Activated CD4-positive, alpha-beta T cell treated with anti-CD3 and anti-CD28 coated beads, Interleukin-2, amount 50 U/mL, for 48 hours (primary cell): Measurements from ENCODE around the gene CAPS2.

Experiments
- DNase-seq, 2 experiments: peaks; one replicate each; pipeline ENCODE4 v3.0.0-alpha.2; 2020

Gene CAPS2

GRCh38 chr12:75302781-75303180 lies 27.3 kb downstream of the CAPS2 start:
- DNase-seq = no peak

GRCh38 chr12:75302225-75302624 lies 27.9 kb downstream of the CAPS2 start:
- DNase-seq = no peak

DNA sequence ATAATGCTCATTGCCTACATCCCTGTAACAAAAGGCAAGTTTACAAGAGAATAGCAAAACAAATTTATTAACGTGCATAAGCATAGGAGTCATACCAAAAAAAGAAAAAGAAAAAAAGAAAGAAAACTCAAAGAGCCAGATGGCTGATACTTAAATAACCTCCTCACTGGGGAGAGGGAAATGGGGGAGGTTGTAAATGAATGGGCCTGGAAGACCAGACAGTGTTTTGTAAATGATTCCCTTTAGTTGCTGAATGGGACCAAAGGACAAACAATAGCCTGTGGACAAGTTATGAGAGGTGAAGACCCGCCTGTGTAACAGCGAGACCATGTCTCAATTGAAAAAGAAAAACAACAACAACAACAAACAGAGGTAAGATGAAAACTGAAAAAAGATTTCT lies 35.3 kb downstream of the CAPS2 start:
- DNase-seq = no peak

DNA sequence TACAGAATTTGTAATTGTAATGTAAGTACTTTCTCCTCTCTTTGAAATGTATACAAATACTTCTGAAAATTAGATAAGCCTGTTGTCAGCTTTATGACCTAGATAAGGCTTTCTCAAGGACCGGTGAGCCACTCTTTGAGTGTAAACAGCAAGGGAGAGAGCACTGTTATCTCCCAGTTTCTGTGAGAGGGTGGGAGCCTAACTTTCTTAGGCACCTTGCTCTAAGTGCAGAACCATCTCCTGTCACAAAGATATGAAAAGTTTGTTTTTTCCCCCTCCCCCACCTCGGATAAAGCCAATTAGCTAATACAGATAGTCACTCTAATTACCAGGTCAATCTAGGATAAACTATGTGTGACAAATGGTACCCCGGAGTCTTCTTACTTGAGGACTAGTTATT lies 35.8 kb downstream of the CAPS2 start:
- DNase-seq = no peak

DNA sequence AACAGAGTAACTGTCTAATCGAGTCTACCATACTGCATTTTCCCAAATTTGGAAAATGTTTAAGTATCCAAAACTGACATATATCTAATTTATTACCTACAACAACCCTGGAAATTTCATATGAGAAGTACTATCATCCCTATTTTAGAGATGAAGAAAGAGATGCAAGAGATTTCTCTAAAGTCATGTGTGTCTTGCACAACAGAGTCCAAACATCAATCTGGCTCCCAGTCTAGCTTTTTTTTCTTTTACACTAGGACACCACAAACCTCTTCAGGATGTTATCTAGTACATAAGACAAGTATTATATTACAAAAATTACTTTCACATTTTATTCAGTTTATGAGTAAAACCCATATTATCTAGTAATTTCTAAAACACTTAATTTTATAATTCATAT lies 39.1 kb downstream of the CAPS2 start:
- no peak for DNase-seq

GRCh38 chr12:75289753-75290152 lies 40.4 kb downstream of the CAPS2 start:
- DNase-seq = no peak

DNA sequence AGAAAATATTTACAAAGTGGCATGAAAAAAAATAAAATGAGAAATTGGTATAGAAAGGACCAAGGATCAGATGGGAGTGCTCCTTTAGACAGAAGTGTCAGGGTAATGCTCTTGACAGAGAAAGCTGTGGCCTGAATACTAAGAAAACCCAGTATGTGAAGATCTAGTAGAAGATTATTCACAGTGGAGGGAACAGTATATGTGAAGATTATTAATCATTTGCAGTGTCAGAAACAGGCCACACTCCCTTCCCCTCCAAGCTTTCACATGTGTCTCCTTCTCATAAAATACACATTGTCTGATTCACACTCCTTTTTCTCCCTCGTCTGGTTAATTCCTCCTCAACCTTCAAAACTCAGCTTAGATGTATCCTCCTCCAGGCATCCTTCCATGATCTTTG lies 41.3 kb downstream of the CAPS2 start:
- no peak for DNase-seq

- no peak for DNase-seq
These were observed 54.4 kb downstream of the CAPS2 start for GRCh38 chr12:75275702-75276101.

DNA sequence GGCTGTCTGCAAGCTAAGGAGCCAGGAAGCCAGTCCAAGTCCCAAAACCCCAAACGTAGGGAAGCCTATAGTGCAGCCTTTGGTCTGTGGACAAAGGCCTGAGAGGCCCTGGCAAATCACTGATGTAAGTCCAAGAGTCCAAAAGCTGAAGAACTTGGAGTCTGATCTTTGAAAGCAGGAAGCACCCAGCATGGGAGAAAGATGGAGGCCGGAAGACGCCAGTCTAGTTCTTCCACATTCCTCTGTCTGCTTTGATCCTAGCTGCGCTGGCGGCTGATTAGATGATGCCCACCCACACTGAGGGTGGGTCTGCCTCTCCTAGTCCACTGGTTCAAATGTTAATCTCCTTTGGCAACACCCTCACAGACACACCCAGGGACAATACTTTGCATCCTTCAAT lies 58.5 kb downstream of the CAPS2 start:
- no peak for DNase-seq

DNA sequence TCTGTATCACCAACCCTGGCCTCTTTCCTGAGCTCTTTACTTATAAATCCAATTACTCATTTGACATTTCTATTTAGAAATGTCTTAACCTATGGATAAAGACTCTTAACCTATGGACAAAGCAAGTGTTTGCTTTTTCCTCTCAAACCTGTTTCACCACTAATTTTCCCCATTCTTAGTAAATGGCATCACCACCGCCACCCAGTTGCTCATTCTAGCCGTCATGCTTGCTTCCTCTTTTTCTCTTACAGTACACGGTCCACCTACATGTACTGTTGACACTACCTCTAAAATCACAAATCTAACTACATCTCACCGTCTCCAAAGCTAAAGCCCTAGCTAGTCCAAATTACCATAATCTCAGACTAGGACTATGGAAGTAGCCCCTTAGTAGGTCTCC lies 60.0 kb downstream of the CAPS2 start:
- no peak for DNase-seq

GRCh38 chr12:75269209-75269608 lies 60.9 kb downstream of the CAPS2 start:
- DNase-seq = no peak

GRCh38 chr12:75260316-75260715 lies 69.8 kb downstream of the CAPS2 start:
- no peak for DNase-seq

- DNase-seq = no peak
These were observed 71.0 kb downstream of the CAPS2 start for GRCh38 chr12:75259143-75259542.

DNA sequence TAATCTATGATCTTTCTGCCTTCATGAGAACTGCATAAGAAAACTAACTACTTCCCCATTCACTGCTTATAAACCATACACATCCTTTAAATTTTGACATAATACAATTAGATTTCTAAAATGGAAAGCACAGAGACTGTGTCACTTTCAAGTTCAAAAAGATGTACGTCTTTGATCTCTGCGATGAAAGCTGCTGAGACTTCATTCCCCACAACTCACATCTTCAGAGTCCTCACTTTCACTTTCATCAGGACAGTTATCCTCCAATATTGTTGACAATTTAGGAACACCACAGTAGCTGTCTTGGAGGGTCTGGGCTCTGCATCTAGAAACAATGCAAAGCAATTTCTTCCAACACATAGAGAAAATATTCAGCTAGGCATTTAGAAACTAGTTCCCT lies 72.6 kb downstream of the CAPS2 start:
- no peak for DNase-seq

DNA sequence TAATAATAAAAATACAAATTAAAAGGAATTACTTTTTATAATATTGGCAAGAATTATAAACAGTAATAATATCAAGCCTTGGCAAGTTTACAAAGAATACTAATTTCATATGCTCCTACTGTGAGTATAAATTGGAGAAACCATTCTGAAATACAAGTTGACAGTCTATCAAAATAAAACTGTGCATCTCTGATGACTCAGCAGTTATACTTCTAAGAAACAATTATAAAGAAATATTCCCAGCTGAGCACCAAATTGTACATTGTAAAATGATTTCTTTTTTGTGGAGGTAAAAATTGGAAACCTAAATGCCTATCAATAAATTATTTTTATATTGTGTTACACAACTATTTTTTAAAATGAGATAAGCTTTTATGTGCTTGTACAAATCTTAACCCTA lies 85.0 kb downstream of the CAPS2 start:
- no peak for DNase-seq

- no peak for DNase-seq
These were observed 90.1 kb downstream of the CAPS2 start for GRCh38 chr12:75239987-75240386.

DNA sequence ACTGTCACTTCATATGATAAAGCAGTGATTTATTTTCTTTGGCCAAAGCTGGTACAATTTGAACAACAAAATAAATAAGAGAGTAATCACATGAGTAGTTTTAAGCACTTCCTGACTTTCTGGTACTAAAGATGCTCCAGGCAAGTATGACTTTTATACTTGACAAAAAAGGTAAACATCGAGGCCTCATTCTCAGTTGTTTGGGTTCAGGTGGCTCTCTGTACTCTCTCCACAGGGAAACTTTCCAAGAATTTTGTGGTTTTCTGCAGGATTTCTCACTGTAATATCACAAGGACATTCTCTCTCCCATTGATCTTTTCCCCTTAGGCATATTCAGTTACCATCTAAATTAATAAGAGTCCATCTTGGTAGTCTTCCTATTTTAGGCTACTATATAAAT lies 93.9 kb downstream of the CAPS2 start:
- DNase-seq = no peak

DNA sequence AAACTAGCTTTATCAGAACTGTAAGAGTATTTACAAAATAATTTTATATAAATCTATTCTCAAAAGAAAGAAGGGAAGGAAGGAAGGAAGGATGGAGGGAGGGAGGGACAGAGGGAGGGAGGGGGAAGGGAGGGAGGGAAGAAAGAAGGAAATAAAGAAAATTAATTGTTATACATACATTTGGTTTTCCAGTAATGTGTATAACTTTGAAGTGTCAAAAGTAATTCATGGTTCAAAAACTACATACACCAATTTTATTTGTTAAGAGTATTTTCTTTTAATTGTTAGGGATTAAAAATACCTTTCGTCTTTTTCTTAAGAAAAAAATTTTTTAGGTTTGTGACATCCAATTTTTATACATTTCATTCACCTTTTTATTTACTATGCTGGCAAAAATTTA lies 103.0 kb downstream of the CAPS2 start:
- DNase-seq = no peak
